Tibial nerve (tissue), 3 donors: ENCODE measurements around the gene GRIN1.

Experiments
- CTCF ChIP-seq, 5 experiments: fragments of 200-600 bp in 3 of 5; fragments of 450-650 bp in 2 of 5; sonication (generic) in 3 of 5; IDR thresholded peaks; one replicate each; pipeline ENCODE4 v1.5.1; 2016 to 2019; ENCODE audit warnings: antibody characterized with exemption in 5 of 5, mild to moderate bottlenecking in 3 of 5, moderate library complexity in 2 of 5
- POLR2A ChIP-seq, 2 donors: fragments of 450-650 bp; IDR thresholded peaks; one replicate each; pipeline ENCODE4 v1.6.1; 2017; ENCODE audit warnings: antibody characterized with exemption in 2 of 2, mild to moderate bottlenecking in 2 of 2, moderate library complexity in 2 of 2

GRCh38 chr9:137170486-137171148 is 31.7 kb downstream of the GRIN1 start:
- TF ChIP-seq CTCF (IDR thresholded peaks at IDR 0.05) (no peak), POLR2A (IDR thresholded peaks at IDR 0.05) (no peak)
